ENCODE measurements around the gene ZNG1C.
"Not testable (repeated sequence)": the region's sequence is repeated elsewhere in the genome, so short reads cannot be mapped to it uniquely, and the experiment has no call there.

ZNG1C gene

GRCh38 chr9:68342265-68343025, 100.7 kb downstream of the ZNG1C start:
- DNase-seq (ENCODE audit: low spot score) = not testable (repeated sequence)

- not testable (repeated sequence) for DNase-seq (ENCODE audit: low spot score)
Measured at GRCh38 chr9:68343242-68343641, 101.5 kb downstream of the ZNG1C start.

- not testable (repeated sequence) for DNase-seq (ENCODE audit: low spot score)
Measured at GRCh38 chr9:68343992-68344391, 102.2 kb downstream of the ZNG1C start.

Measured in kidney tubule cell (primary cell).